Measurements from ENCODE around the gene GRAMD2A.
A peak's percentile ranks its signal among the peaks of the same experiment; 100 is the strongest.

The GRAMD2A gene

GRCh38 chr15:72217216-72217615 is 19.6 kb upstream of the GRAMD2A start:
- DNase-seq (ENCODE audit: low spot score), result no peak

DNA sequence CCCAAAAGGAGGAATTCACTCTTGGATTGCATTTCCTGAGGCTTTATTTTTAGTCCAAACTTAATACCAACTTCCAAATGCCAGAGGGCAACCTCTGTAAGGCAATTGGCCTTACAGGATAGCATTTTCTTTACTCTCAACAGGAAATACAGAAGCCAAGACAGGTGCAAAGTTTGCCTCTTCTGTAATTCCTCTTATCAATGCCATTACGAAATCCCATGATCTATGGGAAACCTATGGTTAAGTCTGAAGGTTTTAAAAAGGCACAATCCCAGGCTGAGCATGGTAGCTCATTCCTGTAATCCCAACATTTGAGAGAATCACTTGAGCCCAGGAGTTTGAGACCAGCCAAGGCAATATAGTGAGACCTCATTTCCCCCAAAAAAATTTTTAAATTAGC is 18.5 kb upstream of the GRAMD2A start:
- no peak for DNase-seq (ENCODE audit: low spot score)

DNA sequence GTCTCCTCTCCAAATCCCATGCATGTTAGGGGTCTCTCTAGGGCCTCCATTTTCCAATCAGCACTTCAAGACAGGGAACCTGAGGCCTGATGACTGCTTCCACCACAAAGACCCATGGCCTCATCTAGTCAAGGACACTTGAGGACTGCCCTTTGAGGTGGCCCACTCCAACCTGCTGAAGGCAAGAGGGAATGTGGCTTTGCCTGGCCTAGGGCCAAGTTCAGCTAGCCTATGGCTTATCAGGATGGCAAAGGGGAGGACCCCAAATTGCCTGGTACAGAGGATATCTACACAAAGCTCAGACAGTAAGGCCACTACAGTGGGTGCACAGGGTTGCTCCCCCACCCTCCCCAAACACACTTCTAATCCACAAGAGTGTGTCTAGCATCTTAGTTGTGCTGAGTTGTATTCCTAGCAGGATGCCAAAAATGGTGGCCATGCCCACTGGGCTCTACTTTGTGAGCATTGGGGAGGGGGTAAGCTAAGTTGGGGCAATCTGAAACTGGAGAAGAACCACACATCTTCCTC is 10.0 kb upstream of the GRAMD2A start:
- DNase-seq (ENCODE audit: low spot score), result no peak

GRCh38 chr15:72206677-72207000 is 9.1 kb upstream of the GRAMD2A start:
- DNase-seq (ENCODE audit: low spot score), result no peak

DNA sequence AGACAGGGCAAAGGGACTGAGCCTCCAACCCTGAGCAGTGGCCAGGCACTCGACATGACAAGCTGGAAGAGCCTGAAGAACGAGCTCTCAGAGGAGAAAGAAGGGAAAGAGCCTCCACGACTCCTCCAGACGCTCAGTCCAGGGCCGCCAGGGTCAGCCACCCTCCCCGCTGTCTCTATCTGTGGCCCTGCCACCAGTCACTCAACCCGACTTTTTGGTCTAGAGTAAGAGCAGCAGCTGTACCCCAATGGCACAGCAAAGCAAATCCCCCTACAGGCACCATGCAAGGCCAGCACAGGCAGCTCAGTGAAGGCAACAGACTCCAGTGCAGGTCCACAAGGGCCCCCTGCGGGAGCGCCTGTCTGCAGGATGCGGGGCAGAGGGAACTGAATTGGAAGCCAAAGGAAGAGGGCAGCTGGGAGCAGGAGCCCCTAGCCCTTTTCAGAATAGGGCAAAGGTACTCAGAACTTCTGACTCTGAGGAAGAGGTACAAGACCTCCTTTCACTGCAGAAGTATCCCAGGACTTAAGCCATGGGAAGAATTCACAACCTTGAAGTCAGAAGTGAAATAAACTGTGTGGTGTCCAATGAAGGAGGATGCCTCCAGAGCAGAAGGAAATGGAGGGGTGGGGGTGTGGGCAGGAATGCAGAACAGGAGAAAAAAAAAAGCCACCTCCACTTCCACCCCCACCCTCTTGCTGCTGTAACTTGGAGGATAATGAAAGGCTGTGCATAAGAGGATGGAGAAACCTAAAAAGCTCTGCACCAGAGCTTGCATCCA is 8.5 kb upstream of the GRAMD2A start:
- no peak for DNase-seq (ENCODE audit: low spot score)

- no peak for DNase-seq (ENCODE audit: low spot score)
Observed at GRCh38 chr15:72205273-72205672, 7.7 kb upstream of the GRAMD2A start.

DNA sequence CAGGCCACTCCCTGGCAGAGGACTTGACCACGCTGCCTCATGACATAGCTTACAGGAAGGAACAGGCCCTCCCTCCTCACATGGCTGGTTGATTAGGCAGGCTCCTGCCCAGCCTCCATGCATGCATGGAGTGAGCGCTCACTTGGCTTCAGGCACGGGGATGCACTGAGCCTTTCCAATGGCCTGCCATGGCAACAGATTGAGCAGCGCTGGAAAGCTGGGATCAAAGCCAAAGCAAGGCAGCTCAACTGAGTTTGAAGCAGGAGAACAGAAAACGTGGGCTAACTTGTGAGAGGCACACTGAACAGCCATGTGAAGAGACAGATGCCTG is 5.9 kb upstream of the GRAMD2A start:
- peak; percentile 89 for DNase-seq (ENCODE audit: low spot score)

GRCh38 chr15:72202801-72203506 is 5.4 kb upstream of the GRAMD2A start:
- no peak for DNase-seq (ENCODE audit: low spot score)

- no peak for DNase-seq (ENCODE audit: low spot score)
Observed at GRCh38 chr15:72202302-72202701, 4.7 kb upstream of the GRAMD2A start.

DNA sequence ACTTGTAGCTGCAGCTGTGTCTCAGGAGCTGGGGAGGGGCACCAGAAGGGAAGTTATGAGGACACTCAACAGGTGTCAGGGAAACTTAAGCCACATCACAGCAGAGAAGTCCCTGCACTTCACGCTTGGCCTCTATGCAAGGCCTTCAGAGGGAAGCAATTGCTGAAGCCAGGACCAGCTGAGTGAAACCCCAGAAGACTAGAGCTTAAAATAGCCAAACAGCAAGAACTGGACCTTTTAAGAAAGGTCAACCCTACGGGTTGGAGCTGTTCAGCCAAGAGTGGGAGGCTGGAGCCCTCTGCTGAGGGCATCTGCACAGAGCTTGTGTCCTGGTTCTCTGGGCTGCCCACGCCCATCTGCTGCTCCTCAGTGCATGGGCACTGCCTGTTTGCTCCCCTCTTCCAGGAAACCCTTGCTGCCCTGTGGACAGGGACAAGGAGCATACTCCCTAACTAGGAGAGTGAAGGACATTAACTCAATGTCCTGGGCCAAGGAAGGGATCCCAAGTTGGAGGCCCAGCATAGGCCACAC is 3.9 kb upstream of the GRAMD2A start:
- no peak for DNase-seq (ENCODE audit: low spot score)

DNA sequence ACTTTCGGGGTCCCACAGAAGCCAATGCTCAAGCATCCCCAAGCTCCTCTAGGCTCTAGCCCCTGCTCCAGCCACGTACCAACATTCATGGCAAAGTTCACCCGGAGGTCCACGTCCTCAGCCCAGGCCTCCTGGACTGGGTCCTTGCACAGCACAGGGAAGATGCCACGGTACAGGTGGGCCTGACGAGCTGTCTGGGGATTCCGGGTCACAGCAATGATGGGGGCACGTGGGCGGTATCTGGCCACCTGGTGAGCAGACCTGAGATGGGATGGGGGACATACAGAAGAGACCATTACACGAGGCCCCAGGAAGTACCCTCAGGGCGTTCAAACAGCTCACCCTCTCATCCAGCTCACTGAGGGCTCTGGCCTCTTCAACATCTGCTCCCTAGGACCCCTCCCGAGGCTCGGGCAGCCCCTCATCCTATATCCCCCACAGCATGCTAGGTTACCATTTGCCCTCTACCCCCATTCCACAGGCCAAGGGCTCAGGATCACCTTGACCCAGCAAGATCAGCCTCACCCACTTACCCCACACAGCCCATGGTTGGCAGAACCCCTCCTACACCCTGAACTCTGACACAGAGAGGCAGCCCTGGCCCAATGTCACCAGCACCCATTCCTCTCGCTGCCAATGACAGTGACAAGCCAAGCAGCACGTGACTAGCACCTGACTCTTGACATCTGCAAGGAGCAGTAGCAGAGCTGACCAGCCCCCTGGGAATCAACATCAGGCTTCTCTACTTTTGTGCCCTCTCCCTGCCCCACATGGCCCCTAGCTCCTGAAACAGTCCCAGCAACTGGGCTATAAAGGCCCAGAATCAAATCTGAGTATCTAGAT is 3.0 kb upstream of the GRAMD2A start:
- DNase-seq (ENCODE audit: low spot score), result no peak

DNA sequence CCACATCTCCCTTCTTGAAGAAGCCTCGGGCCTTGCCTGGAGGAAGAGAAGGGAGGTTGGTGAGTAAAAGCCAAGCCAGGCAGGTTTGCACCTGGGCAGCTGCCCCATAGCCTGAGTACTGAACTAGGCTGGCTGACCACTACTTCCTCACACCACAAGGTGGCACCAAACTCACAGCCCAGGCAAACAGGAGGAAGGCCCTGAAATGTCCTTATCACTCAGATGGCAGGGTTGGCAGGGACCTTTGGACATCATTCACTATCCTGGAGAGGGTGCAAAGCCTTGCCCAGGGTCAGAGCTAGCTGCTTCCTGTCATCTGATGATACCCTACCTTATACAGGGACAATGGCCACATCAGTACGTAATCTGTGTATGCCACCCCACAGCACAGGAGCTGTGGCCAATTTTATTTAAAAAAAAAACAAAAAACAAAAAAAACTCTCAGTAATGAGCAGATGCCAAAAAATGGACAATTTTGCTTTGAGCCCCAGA is 2.2 kb upstream of the GRAMD2A start:
- DNase-seq (ENCODE audit: low spot score), result peak; percentile 82

- DNase-seq (ENCODE audit: low spot score), result no peak
Observed at GRCh38 chr15:72199205-72199515, 1.6 kb upstream of the GRAMD2A start.

DNA sequence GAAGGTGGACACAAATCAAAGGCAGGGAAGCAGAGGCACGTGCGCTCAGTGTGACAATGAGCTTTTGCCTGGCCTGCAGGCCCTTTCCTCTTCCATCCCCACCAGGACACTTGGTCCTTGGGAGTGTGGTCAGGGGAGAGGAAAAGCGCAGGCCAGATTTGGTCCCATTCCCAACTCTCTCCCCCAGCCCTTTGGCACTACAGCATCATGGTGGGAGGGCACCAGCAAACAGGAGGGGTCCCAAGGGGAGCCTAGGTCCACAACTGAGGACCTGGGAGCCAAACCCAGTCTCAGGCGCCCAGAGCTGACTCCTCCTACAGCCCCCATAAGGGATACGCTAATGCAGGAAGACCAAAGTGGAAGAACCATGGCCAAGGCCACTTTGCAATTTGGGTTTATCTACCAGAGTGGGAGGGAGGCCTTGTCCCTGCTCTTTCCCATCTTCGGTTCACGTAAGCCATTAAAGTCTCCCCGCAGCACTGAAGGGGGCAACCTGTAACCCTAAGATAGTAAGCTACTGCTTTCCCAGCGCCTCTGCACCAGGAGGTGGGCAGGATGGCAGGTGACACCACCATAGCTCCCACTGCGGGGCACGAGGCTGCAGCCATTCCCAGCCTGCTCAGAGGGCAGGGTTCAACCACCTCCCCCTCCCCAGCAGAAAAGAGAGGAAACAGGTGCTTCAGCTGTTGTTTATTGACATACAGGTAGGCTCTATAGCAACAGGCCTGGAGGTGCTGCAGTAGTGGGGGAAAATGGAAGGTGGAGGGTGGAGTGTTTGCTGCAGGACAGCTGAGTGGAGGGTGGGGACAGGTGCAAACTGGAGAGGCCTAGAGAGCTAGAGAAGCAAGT is 993 bp upstream of the GRAMD2A start:
- no peak for DNase-seq (ENCODE audit: low spot score)

DNA sequence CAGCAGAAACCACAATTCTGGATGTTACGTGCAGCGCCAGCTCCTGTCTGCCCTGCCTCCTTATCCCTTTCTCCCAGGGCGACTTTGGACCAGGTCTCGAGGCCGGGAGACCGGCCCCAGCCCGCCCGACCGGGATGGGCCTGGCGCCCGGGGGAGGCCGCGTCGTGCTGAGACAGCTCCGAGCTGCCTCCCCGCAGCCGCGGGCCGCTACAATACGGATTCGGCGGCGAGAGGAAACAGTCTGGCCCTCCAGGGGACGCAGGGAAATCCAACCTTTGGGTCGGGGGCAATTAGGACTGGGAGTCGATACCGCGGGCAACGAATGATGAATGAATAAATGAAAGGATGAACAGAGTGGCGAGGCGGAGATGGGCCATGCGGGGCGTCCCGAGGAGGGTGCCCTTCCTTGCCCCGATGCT is 537 bp downstream of the GRAMD2A start:
- DNase-seq (ENCODE audit: low spot score), result no peak

- no peak for DNase-seq (ENCODE audit: low spot score)
Observed at GRCh38 chr15:72196409-72197040, 1.1 kb downstream of the GRAMD2A start.

DNA sequence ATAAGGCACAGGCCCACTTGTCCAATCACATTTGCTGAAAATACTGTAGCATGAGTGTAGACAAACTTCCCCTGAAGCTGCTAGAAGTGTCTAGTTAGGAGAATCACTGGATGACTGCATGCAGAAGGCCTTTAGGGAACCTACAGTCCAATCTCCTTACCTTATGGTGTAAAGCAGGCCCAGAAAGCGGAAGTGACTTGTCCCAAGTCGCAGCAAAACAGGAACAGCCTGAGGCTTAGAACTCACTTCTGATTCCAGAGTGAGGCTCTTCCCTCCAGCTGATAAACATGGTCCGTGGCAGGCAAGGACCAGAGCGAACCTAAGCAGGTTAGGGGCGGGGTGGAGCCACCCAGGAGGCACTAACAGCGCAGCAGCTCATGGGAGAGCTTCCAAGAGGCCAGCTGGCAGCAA is 2.5 kb downstream of the GRAMD2A start:
- DNase-seq (ENCODE audit: low spot score), result peak; percentile 78

DNA sequence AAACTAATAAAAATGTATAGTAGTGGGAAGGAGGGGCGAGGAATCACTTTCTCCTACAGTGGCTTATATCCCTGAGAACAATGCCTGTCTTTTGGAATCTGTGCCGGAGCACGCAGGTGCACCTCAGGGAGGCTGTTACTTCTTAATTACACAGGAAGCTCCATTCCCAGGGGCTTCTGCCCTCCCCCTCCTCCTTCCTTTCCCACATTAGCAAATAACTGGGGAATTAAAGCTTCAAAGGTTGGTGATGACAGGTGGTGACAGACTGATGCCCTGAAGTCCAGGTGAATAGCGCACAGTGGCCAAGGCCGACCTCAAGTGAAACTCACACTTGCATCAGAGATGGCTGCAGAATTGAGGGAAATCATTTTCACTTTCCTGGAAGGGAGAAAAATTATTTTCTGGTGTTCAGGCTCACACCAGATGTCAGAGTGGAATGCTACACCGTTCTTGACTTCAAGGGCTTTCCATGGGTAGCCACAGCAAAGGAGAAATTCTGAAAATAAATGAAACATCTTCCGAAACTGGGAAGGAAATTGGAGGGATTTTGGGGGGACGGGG is 3.7 kb downstream of the GRAMD2A start:
- no peak for DNase-seq (ENCODE audit: low spot score)

GRCh38 chr15:72192416-72192815 is 5.2 kb downstream of the GRAMD2A start:
- DNase-seq (ENCODE audit: low spot score), result no peak

DNA sequence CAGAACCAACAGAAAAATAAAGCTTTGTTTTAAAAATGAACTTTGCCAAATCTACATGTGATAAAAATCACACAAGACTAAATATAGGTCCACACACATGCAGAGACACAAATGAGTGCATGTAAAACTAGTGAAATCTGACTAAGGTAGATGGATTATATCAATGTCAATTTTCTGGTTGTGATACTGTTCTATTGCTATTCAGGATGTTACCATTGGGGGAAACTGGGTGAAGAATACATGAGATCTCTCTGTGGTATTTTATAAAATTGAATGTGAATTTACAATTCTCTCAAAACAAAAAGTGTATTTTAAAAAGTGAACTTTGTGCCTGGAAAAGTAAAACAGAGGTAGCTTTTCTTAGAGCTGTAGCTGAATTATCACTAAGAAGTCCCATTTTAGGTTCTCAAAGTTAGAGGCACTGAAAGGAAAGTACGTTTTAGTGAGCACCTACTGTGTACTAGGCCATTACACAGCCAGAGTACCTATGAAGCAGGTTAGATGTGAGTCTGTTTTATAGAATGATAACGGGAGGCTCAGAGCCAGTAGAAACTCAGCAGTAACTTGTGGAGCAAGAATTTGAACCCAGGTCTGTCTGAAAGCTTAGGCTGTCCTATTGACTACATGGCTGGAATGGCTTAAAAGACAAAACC is 8.2 kb downstream of the GRAMD2A start:
- DNase-seq (ENCODE audit: low spot score), result no peak
